Measurements from ENCODE around the gene RIT1.
A peak's percentile ranks its signal among the peaks of the same experiment; 100 is the strongest.

RIT1 gene, protein sequence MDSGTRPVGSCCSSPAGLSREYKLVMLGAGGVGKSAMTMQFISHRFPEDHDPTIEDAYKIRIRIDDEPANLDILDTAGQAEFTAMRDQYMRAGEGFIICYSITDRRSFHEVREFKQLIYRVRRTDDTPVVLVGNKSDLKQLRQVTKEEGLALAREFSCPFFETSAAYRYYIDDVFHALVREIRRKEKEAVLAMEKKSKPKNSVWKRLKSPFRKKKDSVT

DNA sequence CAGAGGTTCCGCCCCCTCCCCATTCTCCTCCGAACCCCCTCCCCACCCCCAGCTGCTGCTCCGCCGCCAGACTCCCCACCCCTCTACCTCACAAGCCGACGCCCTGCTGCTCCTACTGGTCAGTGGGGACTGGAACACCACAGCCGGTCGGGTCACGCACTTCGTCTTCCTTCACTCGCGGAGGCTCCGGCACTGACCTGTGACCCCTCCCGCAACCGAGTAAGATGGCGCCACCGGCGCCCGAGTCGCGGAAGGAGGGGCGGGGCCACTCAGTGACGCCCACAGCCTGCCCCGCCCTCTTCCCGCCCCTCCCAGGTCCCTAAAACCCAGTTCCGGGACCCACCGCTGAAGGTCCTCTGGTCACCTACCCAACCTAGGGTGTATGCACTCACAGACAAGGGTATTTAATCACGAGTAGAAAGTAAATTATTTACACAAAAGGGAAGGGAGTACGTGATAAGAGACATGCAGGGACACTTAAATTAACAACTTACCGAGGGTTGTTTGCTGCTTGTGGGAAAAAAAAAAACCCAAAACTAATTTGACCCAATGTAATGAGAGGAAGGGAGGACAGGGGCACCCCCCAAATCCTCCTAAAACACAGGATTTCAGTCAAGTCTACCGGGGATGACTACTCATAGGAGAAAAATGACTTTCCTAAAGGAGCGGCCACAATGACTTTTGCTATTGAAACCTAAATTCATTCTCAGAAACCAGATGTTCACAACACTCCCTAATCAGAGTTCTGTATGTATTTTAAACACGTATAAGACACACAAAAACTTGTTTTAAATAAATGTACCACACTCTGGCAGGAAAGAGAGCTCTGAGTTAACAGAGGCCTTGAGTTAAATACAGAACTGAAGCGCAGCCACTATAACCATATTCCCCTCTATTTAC is at the start of gene RIT1:
Gene RIT1 (minus strand): TSS at position 194 of the 900 bp plus-strand sequence. CDS start 588 bp downstream, outside the sequence.
- peak; percentile 94 for DNase-seq (ENCODE audit: low spot score)

DNA sequence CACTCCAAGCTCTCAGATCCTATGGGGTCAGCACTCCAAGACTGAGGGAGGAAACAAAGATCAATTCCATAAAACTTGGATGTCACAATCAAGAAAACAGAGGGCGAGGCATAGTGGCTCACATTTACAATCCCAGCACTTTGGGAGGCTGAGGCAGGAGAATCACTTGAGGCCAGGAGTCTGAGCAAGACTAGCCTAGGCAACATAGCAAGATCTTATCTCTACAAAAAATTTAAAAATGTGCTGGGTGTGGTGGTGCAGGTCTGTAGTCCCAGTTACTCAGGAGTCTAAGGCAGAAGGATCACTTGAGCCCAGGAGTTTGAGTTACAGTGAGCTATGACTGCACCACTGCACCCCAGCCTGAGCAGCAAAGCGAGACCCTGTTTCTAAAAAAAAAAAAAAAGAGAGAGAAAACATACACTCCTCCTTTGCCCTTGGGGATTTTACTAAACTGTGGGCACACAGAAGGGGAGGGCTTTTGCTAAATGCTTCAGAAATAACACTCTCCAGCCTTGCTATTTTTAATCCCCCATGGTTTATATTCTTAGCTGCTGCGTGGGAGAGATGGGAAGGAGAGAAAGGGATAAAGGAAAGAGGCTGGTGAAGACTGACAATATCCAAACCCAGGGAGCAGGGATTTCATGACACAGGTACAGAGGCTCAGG is 49.1 kb upstream of the RIT1 start:
- no peak for DNase-seq (ENCODE audit: low spot score)

DNA sequence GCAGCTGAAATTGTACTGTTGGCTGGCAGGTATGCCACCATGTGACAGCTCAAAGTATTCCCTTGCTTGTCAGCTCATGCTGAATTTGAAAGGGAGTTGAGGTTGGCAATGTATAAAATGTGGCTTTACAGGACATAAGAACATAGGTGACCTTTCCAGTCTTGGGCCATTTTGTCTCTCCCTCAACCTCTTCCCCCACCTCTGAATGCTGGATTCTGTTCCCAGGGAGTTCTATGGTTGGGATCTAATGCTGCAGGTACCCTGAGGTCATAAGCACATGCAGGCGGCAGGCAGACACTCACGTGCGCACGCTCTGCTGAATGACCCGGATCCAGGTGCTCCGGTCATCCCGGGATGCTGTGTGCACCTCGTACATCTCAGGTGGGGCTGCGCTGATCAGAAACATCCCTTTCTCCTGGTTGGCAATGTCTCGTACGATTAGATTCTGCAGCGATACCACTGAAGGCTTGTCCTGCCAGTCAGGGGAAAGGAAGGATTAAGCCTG is 46.3 kb upstream of the RIT1 start:
- DNase-seq (ENCODE audit: low spot score): no peak

DNA sequence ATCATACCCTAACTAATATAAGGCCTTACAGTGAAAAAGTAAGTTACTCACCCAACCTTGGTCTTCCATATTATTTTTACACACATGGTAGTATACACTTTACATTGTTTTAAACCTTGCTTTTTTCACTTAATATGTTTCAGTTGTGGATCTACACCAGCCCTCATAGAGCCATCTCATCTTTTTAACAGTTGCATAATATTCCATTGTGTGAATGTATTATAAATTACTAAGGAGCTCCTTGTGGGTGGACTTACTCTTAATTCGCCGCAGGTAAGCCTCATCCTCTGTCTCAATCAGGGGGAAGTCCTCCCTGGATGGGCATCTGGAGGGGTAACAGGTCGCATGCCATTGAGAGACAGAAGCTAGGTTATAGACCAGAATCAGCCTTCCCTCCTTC is 43.5 kb upstream of the RIT1 start:
- DNase-seq (ENCODE audit: low spot score): no peak

DNA sequence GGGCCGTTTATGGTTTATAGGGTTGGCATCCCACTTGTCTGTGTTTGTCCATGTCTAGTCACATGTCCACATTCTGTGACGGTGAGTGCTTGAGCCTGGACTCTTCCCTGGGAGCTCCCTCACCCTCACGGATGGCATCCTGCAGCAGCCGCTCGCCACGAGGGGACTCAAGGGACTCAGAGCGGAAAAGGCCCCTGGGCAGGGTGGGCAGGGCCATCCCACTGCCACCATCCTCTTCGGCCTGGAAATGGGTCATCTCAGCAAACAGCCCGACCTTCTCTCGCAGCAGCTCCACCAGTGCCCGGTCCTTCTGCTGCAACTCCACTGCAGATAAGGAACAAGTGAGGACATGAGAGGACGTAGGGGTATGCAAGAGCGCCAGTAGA is 41.3 kb upstream of the RIT1 start:
- DNase-seq (ENCODE audit: low spot score): no peak

DNA sequence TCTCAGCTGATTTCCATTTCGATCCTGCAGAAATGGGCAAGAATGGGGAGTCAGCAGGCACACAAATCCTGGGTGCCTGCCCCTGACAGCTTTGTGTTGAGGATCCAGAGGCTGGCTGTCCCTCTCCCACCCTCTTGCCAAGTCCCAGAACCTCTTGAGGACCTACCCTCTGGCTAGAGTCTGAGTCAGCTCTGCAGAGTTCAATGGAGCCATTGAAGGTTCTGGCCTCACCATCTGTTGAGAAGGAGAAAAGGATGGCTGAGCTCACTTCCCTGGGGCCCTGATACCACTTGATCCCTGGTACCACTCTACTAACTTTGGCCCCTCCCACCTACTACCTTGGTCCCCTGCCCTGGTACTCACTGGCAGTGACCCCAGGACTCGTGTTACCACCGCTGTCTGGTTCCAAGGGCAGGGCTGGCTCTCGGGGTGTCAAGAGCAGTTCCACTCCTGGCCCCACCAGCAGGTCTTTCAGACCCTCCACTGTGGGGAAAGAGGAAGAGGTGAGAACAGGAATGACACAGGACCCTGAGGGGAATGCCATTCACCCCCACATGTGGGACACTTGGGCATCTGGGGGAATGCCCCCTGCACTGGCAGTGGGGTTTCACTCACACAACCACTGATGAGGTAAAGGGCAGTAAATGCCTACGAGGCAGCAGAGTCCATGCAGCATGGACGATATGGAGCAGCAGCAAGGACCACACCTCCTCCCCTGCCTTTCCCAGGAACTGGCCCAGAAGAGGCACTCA is 40.8 kb upstream of the RIT1 start:
- DNase-seq (ENCODE audit: low spot score): no peak

DNA sequence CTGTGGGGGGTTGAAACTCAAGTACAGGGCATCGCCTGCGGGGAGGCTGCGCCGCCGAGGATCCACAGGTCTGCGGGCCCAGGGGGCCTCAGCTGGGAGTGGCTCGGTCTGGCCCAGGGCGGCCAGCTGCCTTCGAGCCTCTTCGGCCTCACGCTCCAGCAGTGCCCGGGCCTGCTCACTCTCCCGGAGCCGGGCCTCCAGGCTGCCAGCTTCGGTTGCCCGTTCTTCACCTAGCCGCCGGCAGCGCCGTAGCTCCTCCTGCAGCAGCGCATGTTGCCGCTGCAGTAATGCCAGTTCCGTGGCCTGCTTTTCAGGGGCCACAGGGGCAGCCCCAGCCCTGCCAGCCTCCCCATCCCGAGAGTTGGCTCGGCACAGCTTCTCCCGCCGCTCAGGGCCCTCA is 39.7 kb upstream of the RIT1 start:
- no peak for DNase-seq (ENCODE audit: low spot score)

DNA sequence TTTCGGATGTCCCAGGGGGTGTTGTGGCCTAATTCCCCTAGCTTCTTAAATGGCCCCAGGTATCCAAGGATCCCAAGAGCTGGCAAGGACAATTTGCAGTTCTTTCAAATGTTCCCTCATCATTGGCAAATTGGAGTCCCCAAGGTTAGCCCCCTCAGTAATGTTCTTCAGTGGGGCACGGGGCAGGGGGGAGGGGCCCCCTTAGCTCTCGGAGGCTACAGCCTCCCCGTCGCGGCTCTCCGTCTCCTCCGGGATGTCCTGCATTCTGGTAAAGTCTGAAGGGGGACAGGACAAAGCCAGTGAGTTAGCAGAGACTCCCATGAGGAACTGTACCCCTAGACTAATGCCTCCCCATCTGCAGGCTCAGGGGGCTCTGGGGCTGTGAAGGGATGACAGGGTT is 36.6 kb upstream of the RIT1 start:
- no peak for DNase-seq (ENCODE audit: low spot score)

DNA sequence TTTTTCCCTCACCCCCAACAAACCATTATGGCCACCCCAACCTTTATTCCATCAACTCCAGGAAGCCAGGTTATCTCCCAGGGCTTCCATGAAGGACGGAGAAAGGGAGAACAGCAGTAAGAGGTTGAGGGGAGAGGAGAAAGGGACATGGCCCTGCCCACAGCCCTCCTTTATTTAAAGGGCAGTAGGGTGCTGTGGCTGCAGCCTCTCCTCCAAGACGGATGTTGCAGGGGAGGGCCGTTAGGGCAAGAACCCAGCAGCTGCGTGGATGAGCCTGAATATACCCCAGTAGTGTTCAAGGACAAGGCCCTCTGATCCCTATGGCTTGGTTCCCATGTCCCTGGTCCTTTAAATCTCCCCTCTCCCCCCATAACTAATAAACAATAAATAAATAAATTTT is 36.1 kb upstream of the RIT1 start:
- no peak for DNase-seq (ENCODE audit: low spot score)

DNA sequence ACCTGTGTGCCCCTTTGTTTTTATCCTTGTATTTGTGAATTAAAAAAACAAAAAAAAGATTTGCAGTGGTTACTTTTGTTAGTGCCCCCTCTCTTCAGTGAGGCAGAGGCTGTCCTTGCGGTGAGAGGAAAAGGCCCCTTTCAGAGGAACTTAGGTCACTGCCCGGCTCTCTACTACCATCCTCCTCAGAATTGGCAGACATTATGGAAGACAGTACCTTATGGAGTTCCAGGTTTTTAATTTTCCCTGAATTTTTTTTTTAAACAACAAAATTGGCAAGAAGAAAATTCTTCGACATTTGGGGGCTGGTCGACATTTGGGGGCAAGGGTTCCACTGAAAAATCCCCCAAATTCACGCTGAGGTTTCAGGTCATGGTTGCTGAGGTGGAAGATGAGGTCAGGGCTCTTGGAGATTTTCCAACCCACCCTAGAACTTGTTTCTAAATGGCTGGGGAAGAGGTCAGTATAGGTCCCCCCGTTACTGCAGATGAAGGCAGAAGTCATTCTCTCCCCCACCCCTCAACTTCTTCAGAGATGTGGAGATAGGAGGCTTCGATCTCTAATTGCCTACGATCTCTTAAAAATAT is 35.6 kb upstream of the RIT1 start:
- no peak for DNase-seq (ENCODE audit: low spot score)

DNA sequence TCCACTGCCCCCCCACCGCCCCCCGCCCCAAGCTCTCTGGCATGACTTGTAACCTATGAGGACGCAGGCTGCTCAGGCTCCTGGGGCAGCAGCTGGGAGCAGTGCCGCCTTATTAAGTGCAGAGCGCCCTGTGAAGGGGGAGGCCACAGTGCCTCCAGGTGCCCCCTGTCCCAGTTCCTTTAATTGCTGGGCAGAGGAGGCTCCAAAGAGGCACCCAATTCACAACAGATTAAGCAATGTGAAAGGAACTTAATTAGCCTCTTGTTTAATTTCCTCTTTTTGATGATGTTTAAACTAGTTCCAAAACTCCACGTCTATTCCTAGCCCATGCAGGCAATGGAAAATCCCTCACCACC is 33.3 kb upstream of the RIT1 start:
- no peak for DNase-seq (ENCODE audit: low spot score)

DNA sequence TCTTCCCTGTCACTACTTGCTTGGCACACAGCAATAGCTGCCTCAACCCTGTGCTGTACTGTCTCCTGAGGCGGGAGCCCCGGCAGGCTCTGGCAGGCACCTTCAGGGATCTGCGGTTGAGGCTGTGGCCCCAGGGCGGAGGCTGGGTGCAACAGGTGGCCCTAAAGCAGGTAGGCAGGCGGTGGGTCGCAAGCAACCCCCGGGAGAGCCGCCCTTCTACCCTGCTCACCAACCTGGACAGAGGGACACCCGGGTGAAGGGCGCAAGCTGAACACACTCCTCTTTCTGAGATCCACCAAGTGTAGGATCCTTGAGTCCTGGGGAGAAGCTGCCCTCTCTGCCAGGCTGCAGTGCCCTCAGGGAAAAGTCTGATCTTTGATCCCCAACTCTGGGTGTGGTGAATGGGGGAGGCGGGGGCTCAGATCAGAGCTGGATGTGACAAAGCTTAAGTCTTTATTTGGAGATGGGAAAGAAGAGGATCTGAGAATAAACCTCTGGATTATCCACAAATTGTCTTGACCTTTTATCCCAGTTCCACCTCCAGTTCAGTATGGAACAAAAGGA is 31.5 kb upstream of the RIT1 start:
- DNase-seq (ENCODE audit: low spot score): peak; percentile 11

DNA sequence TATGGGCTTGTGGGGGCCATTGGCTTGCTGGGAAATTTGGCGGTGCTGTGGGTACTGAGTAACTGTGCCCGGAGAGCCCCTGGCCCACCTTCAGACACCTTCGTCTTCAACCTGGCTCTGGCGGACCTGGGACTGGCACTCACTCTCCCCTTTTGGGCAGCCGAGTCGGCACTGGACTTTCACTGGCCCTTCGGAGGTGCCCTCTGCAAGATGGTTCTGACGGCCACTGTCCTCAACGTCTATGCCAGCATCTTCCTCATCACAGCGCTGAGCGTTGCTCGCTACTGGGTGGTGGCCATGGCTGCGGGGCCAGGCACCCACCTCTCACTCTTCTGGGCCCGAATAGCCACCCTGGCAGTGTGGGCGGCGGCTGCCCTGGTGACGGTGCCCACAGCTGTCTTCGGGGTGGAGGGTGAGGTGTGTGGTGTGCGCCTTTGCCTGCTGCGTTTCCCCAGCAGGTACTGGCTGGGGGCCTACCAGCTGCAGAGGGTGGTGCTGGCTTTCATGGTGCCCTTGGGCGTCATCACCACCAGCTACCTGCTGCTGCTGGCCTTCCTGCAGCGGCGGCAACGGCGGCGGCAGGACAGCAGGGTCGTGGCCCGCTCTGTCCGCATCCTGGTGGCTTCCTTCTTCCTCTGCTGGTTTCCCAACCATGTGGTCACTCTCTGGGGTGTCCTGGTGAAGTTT is 30.8 kb upstream of the RIT1 start:
- DNase-seq (ENCODE audit: low spot score): no peak

DNA sequence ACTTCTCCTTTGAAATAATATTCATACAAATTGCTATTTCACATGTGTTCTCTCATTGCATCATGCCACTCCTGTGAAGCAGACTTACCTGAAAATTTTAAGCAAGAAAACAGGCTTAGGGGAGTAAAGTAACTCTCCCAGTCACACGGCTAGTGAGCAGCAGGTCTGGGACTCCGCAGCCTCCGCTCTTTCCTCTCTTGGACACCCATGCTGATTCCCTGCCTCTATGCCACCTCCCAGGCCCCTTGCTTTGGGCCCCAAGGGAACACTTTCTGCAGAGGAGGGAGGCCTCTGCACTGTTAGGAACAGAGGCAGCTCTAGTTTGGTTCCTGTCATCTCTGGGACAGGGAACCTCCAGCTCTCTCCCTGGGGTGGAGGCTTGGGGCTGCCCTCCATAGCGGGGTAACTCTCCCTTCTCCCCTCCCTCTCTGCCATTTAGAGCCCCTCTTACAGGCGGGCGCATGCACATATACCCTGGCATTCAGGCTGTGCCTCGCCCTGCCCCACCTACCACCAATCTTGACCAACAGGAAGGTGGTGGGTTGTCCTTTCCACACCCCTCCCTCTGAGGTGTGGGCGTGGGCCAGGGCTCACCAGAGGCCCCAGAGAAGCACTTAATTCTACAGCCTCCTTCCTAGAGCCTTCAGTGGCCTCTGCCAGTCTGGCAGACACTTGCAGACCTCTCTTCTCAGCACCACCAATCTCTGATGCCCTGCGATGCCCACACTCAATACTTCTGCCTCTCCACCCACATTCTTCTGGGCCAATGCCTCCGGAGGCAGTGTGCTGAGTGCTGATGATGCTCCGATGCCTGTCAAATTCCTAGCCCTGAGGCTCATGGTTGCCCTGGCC is 30.1 kb upstream of the RIT1 start, which contains the start of gene RXFP4:
Gene RXFP4 (plus strand): TSS at position 646 of the 852 bp plus-strand sequence. CDS start 72 bp downstream, at position 718.
- no peak for DNase-seq (ENCODE audit: low spot score)

DNA sequence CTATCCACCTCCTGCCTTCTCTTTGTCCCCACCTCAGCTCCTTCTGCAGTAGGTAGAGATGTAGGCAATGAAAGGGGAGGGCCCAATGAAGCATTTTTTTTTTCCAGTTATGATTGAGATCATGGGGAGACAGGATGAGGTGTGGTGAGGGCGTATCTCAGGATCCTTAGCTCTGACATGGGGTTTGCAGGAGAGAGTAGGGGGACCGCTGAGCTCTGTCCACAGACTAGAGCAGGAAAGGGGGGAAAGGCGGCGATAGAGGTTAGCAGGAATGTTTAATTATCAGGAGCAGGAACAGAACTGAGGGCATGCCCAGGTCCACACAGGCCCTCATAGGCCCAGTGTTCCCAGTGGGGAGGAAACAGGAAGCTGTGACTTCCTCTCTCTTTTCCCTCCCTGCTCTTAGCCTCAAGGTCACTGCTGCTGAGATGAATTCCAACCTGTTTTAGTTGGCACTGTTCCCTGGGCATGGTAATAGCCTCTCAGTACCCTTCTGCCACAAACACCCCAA is 29.4 kb upstream of the RIT1 start:
- DNase-seq (ENCODE audit: low spot score): no peak

DNA sequence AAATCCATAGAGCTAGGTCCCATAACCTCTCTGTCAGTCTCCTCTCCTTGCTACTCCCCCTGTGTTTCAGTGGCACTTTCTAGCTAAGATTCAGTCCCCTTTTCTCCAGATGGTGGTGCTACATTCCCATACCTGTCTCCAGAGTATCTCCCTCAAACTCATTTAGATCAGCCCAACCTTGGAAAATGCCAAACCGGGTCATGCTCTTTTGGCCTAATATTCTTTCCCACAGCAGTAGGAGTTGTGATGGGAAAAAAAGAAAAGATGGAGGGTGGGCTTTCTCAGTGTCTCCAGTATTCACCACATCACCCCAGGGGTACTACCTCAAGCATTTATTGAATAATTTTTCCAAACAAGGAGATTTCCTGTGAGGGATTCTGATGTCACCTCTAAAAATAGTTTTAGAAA is 27.1 kb upstream of the RIT1 start:
- peak; percentile 63 for DNase-seq (ENCODE audit: low spot score)

DNA sequence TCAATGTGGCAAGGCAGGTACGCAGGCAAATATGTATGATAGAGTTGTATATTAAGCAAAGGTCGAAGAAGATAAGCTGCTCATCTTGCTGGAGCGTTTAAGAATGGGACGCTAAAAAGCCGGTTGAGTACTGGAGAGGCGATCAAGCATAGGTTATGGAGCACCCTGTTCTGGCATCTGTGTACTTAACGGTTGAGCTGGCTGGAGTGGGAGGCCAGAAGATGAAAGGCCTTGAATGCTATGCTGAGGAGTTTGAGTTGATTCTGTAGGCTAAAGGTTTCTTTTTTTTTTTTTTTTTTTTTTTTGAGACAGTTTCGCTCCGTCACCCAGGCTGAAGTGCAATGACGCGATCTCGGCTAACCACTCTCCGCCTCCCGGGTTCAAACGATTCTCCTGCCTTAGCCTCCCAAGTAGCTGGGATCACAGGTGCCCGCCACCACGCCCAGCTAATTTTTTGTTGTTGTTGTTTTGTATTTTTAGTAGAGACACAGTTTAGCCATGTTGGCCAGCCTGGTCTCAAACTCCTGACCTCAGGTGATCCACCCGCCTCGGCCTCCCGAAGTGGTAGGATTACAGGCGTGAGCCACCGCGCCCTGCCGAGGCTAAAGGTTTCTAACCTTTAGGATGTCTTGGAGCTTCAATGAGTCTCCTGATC is 23.9 kb upstream of the RIT1 start:
- no peak for DNase-seq (ENCODE audit: low spot score)

DNA sequence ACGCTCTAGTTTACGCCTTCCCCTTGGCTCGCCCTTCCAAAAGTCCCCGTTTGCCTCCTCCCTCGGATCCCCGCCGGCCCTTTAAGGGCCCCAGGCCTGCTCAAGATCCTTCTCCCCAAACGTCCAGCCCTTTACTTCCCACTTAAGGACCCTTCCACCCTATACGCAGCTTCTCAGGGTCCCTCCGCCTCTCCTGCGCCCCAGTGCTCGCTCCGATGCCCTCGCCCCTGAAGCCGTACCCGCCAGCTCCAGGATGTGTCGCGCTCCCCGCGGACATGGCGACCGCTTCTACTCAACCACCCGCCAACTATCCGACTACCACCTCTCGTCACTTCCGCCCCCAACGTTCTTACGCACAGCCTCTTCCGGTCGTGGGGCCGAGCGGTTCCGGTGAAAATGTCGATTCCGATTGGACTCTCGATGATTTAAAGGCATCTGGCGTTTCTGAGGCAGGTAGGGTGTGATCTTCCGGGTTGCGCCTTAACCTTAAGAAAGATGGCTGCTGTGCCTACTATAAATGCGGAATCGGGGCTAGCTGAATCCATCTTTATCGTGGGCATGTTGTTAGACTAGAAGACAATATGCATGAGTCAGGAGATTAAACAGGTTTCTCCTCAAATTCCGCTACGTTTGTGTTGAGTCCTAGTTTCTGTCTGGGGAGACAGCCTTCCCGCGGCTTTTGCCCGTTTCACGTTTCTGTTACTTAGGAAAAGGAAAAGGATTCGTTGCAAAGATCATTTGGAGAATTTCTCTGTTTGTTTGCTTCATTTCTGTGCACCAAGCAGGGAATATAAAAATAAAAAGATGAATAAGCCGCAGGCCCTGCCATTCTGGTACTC is 23.2 kb upstream of the RIT1 start, which contains the start of gene KHDC4:
Gene KHDC4 (minus strand): TSS at position 317 of the 839 bp plus-strand sequence. CDS start 40 bp downstream, at position 277.
- DNase-seq (ENCODE audit: low spot score): peak; percentile 95

Data from AG20443 (cell line).